A549 (cell line): ENCODE measurements around the gene INVS. TPM values are rescaled to one million over a fixed set of nuclear protein-coding genes. Genes with fewer than 3 reads are reported as not detected.
"Not testable (repeated sequence)": the region's sequence is repeated elsewhere in the genome, so short reads cannot be mapped to it uniquely, and the experiment has no call there.

Experiments used
- ATAC-seq, 2 experiments: fragments of 200-7000 bp in 1 of 2; fragments of >200 bp in 1 of 2; cut with Nextera tagmentation in 1 of 2; cut with Tn5 transposase in 1 of 2; 3 replicates each; pipeline versions ENCODE4 v1.8.0 to v1.9.1; 2018 to 2020; ENCODE audit warnings: mild to moderate bottlenecking in 1 of 2, moderate library complexity in 1 of 2
- CTCF ChIA-PET: fragments of 300-600 bp; sonication (Branson Sonifier 250); formaldehyde crosslinking; extraction: SDS; loops from one replicate; lab custom pipeline; 2021; ENCODE audit warnings: antibody characterized with exemption, inconsistent platforms; lab: Yijun Ruan, JAX
- POLR2A ChIA-PET: fragments of 350-600 bp; formaldehyde crosslinking; extraction: SDS; loops from one replicate; lab custom pipeline; 2021; ENCODE audit warnings: antibody characterized with exemption, inconsistent platforms; lab: Yijun Ruan, JAX
- DNase-seq, 2 experiments: peaks; one replicate each; pipeline versions ENCODE4 v3.0.0 to v3.0.0-alpha.2; 2011 to 2016; ENCODE audit warnings: low read depth in 1 of 2, low spot score in 1 of 2
- FAIRE-seq: peaks from 2 replicates; lab custom pipeline; 2011; peaks lifted over from hg19 to GRCh38; lab: Jason Lieb, UNC
- H3K27ac ChIP-seq, 2 experiments: fragments of >200 bp; sonication (Bioruptor Twin); formaldehyde crosslinking; 3 replicates each; pipeline ENCODE4 v1.5.1; 2016 to 2017
- H3K4me1 ChIP-seq: fragments of >200 bp; sonication (Bioruptor Twin); formaldehyde crosslinking; 3 replicates; pipeline ENCODE4 v1.6.1; 2016
- H3K4me2 ChIP-seq: fragments of >200 bp; sonication (Bioruptor Twin); formaldehyde crosslinking; 3 replicates; pipeline ENCODE4 v1.6.1; 2016
- H3K4me3 ChIP-seq: fragments of >200 bp; sonication (Bioruptor Twin); formaldehyde crosslinking; 3 replicates; pipeline ENCODE4 v1.5.1; 2016
- H3K9me3 ChIP-seq: fragments of >200 bp; sonication (Bioruptor Twin); formaldehyde crosslinking; 3 replicates; pipeline ENCODE4 v1.6.1; 2016
- CEBPB ChIP-seq, 2 experiments: fragments of >200 bp in 1 of 2; sonication (Bioruptor Twin) in 1 of 2; formaldehyde crosslinking in 1 of 2; IDR thresholded peaks; 2 replicates each; pipeline ENCODE4 v1.6.1; 2012 to 2016
- EP300 ChIP-seq, 2 experiments: fragments of >200 bp; sonication (Bioruptor Twin); formaldehyde crosslinking; IDR thresholded peaks; 2 replicates in 1 of 2; 3 replicates in 1 of 2; pipeline ENCODE4 v1.6.1; 2016 to 2017
- FOSL2 ChIP-seq, 2 experiments: fragments of 450-650 bp in 1 of 2; fragments of >200 bp in 1 of 2; sonication (Bioruptor Twin) in 1 of 2; formaldehyde crosslinking; IDR thresholded peaks; 2 replicates each; pipeline versions ENCODE4 v1.5.0 to v1.6.1; 2016 to 2020; ENCODE audit warnings: mild to moderate bottlenecking in 1 of 2, moderate library complexity in 1 of 2
- GATA3 ChIP-seq: IDR thresholded peaks from 2 replicates; pipeline ENCODE4 v1.6.1; 2012; ENCODE audit warnings: borderline replicate concordance
- KDM1A ChIP-seq: fragments of 200-600 bp; sonication (generic); IDR thresholded peaks from 2 replicates; pipeline ENCODE4 v1.6.1; 2016; ENCODE audit warnings: low read depth, mild to moderate bottlenecking
- NPAS2 ChIP-seq: fragments of 250-450 bp; sonication (Bioruptor Pico); IDR thresholded peaks from 2 replicates; pipeline ENCODE4 v1.8.0; 2022; ENCODE audit warnings: mild to moderate bottlenecking, moderate library complexity, borderline replicate concordance
- PBX3 ChIP-seq: IDR thresholded peaks from 2 replicates; pipeline ENCODE4 v1.6.1; 2012
- RCOR1 ChIP-seq: fragments of 150-350 bp; IDR thresholded peaks from 2 replicates; pipeline ENCODE4 v1.6.1; 2014; ENCODE audit warnings: antibody characterized with exemption, low read length, low read depth
- SMC3 ChIP-seq: fragments of >200 bp; sonication (Bioruptor Twin); formaldehyde crosslinking; IDR thresholded peaks from 3 replicates; pipeline ENCODE4 v1.6.1; 2018; ENCODE audit warnings: inconsistent platforms
- WGBS: methylation state at CpG from one replicate; pipeline ENCODE4 v1.1.6; 2017; ENCODE audit errors: missing lambda C conversion rate; 5-methylcytosine and 5-hydroxymethylcytosine counted together
- polyA plus RNA-seq, 4 experiments: library from polyadenylated mRNA; depleted of rRNA in 3 of 4; stranded (reverse); fragments of >200 nt; fragmentation: RNase III in 1 of 4; extraction: RNeasy Plus Mini Kit Qiagen cat#74134 plus additional on column Dnase treatment in 1 of 4; gene quantifications; 2 replicates in 3 of 4; 3 replicates in 1 of 4; pipeline ENCODE4 v1.2.3, GENCODE V29; 2011 to 2017
- TF ChIP-seq, protein P1 (sequence below): fragments of 250-450 bp; sonication (Bioruptor Pico); IDR thresholded peaks from 2 replicates; pipeline ENCODE4 v1.5.0; 2021; ENCODE audit warnings: mild to moderate bottlenecking, moderate library complexity, borderline replicate concordance
- TF ChIP-seq, protein P2 (sequence below): fragments of 450-650 bp; IDR thresholded peaks from 2 replicates; pipeline ENCODE4 v1.6.1; 2014; ENCODE audit warnings: antibody characterized with exemption

INVS gene
- polyA plus RNA-seq, 2 of the 4 experiments (the other 2 are of a cell fraction) = 11.9 to 30.6 TPM

DNA sequence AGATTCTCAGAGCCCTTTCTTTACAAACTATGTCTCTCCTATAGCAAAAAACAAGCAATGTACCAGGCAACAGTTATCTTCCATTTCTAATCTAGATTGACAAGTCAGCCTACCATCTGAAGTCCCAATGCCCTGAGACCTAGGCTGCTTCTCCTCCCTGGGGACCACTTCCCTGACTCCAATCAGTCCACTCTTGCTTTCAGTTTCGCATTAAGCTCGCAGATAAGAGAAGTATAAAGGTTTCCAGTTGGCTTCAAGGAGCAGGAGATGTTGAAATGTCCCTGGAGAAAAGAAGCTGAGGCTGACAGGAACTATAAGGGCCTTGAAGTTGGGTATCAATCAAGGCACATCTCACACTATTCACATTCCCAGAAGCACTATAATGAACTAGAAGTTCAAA, 32.5 kb upstream of the INVS start:
- POLR2A ChIA-PET = no interaction called here

GRCh38 chr9:100067990-100068389, 31.1 kb upstream of the INVS start:
- WGBS = no CpG with 5 or more reads among the region's 30 CpGs
- DNase-seq, CTCF ChIA-PET, H3K4me3 ChIP-seq, POLR2A ChIA-PET, H3K27ac ChIP-seq, FAIRE-seq, H3K9me3 ChIP-seq, ATAC-seq, H3K4me2 ChIP-seq: not testable (repeated sequence)
- peaks cover 37% of the 10 kb centered on the region for H3K4me1 ChIP-seq

More for the DNA sequence above, 32.5 kb upstream of the INVS start:
- 83% methylated on average over 2 of the region's 2 CpGs for WGBS
- no peak for DNase-seq
- H3K4me3 ChIP-seq = no peak overlapping the region
- TF ChIP-seq SMC3 (no peak), RCOR1 (no peak), FOSL2 (IDR thresholded peaks at IDR 0.05) (no peak), FOSL2 (CRISPR knock-in tag; IDR thresholded peaks at IDR 0.05) (no peak), EP300 (IDR thresholded peaks at IDR 0.05) (no peak), KDM1A (no peak), CEBPB (IDR thresholded peaks at IDR 0.05) (no peak), GATA3 (no peak), NPAS2 (CRISPR knock-in tag) (no peak)
- TF ChIP-seq, protein P1, sequence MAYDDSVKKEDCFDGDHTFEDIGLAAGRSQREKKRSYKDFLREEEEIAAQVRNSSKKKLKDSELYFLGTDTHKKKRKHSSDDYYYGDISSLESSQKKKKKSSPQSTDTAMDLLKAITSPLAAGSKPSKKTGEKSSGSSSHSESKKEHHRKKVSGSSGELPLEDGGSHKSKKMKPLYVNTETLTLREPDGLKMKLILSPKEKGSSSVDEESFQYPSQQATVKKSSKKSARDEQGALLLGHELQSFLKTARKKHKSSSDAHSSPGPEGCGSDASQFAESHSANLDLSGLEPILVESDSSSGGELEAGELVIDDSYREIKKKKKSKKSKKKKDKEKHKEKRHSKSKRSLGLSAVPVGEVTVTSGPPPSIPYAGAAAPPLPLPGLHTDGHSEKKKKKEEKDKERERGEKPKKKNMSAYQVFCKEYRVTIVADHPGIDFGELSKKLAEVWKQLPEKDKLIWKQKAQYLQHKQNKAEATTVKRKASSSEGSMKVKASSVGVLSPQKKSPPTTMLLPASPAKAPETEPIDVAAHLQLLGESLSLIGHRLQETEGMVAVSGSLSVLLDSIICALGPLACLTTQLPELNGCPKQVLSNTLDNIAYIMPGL = no peak
- TF ChIP-seq, protein P2, sequence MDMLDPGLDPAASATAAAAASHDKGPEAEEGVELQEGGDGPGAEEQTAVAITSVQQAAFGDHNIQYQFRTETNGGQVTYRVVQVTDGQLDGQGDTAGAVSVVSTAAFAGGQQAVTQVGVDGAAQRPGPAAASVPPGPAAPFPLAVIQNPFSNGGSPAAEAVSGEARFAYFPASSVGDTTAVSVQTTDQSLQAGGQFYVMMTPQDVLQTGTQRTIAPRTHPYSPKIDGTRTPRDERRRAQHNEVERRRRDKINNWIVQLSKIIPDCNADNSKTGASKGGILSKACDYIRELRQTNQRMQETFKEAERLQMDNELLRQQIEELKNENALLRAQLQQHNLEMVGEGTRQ = no peak
- TF ChIP-seq, all 56 proteins: peak for 0
- FAIRE-seq = no peak
- CTCF ChIA-PET = interaction anchor here (0.7 to 1.6 kb wide), 2 partner anchors 32 to 525 kb away, joined by 3 to 4 read pairs; no protein-coding TSS in a partner anchor
- peak in 1 of 2 experiments; percentile 45; a peak in 2 of 6 replicates for ATAC-seq
- Histone ChIP-seq H3K4me2 (no peak overlapping the region), H3K4me1 (peaks cover 39% of the 10 kb centered on the region), H3K9me3 (no peaks in the 10 kb centered on the region), H3K27ac (no peak overlapping the region)

GRCh38 chr9:100069068-100069467, 30.0 kb upstream of the INVS start:
- H3K4me2 ChIP-seq, FAIRE-seq, ATAC-seq, DNase-seq, H3K4me3 ChIP-seq, H3K27ac ChIP-seq, CTCF ChIA-PET, POLR2A ChIA-PET, H3K9me3 ChIP-seq: not testable (repeated sequence)
- 94% methylated on average over 1 of the region's 3 CpGs for WGBS
- H3K4me1 ChIP-seq = peaks cover 26% of the 10 kb centered on the region

DNA sequence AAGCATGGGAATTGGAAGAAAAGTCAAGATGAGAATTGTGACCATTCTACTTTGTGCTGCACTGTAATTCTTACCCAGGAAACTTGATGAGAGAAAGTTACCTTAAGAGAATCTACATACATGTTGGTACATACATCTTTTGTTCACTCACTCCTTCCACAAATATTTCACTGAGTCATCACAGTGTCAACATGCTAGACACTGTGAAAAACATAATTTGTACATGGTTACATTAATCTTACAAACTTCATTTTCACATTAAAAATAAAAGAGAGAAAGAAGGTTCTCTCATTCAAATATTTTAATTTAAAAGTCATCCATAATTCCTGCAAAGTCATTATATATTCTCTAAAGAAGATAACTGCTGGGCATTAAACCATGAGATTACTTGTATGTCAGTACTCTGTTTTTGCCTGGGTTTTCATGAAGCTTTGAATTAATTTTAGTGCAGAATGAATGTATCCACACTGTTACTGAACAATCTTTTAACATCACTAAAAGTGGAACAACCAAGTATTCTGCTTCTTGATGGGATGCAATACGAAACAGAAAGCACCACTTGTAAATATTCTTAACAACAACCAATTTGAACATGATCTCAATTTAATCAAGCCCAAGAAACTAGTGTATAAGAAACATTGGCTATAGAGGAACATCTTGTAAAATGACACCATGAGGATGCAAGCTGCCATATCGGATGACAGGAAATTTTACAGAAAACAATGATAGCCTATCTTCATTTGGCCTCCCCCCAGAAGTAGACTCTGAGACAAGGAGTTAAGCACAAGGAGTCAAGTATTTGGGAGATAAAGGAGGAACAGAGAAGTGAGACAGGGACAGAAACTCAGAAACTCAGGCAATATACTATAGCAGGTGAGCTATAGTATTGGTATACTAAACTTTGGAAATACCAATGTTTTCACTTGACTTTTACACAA, 28.7 kb upstream of the INVS start:
- no peaks in the 10 kb centered on the region for H3K9me3 ChIP-seq
- DNase-seq (no peak), FAIRE-seq (no peak), ATAC-seq (no peak)
- H3K4me2 ChIP-seq = 0 out of 3 replicates have a peak overlapping the region, but pooled peaks have one; percentile 0
- H3K4me3 ChIP-seq = no peak overlapping the region
- no peak for TF ChIP-seq FOSL2 (IDR thresholded peaks at IDR 0.05)
- 0 out of 2 replicates have a peak, but pooled peaks have one; percentile 8 for TF ChIP-seq FOSL2 (CRISPR knock-in tag; IDR thresholded peaks at IDR 0.05)
- no peak for TF ChIP-seq PBX3
- 90% methylated on average over 2 of the region's 2 CpGs for WGBS
- H3K27ac ChIP-seq = no peak overlapping the region
- H3K4me1 ChIP-seq = peaks cover 15% of the 10 kb centered on the region; the same call in 2 of the 3 replicates
- ChIA-PET POLR2A (no interaction called here), CTCF (no interaction called here)
